ENCODE results near the gene PLD6. TPM values are rescaled to one million over a fixed set of nuclear protein-coding genes. Genes with fewer than 3 reads are reported as not detected.
"Not testable (repeated sequence)": the region's sequence is repeated elsewhere in the genome, so short reads cannot be mapped to it uniquely, and the experiment has no call there.

PLD6 gene
- total RNA-seq, 1 donor from 2014 or later: 6.4 TPM

DNA sequence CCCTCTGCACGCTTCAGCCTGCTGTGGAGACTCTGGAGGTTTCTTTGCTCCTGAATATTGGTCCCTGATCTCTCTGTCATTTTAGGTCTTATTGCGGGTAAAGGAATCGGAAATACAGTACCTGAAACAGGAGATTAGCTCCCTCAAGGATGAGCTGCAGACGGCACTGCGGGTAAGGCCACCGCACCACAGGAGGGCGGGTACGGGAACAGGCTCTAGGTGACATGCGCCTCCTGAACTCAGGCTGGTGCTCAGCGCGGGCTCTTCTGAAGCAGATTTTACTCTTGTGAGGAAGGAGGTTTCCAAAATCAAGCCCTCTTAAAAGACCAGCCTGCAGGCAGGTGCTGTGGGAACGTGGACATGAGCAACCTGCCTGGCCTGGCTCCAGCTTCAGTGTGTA lies 29.8 kb downstream of the PLD6 start:
- no peak for DNase-seq (ENCODE audit: low spot score)

DNA sequence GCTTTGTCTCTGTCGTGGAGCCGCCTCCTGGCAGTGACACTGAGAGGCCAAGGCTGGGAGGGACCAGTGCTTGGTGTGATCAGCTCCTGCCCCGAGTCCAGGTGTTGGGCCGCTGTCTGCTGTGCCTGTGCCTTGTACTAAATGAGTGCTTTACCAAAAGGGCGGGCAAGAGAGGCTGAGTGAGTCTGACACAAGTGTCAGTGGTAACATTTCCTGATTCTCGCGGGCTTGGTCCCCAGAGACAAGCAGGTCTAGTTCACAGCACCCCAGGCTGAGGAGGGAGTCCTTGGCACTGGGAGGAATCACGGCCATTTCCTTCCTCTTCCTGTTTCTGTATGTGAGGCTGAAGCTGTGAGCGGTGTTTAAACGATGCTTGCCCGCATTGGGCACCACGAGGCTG lies 30.2 kb downstream of the PLD6 start:
- no peak for DNase-seq (ENCODE audit: low spot score)

DNA sequence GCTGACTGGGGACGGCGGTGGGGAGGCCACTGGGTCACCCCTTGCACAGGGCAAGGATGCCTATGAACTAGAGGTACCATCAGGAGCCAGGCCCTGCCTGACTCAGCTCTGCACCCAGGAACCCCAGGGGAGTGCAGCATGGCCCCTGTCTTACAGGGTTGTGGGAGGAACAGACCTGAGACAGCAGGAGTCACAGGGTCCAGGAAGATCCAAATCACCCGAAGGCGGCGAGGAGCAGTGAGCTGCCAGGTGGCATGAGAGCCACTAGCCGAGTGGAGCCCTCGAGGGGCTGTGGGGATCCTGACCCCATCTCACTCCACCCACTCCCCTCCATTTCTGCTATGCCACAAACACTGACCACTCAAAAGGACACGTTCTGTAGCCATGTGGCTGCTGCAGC lies 30.8 kb downstream of the PLD6 start:
- DNase-seq (ENCODE audit: low spot score): no peak

DNA sequence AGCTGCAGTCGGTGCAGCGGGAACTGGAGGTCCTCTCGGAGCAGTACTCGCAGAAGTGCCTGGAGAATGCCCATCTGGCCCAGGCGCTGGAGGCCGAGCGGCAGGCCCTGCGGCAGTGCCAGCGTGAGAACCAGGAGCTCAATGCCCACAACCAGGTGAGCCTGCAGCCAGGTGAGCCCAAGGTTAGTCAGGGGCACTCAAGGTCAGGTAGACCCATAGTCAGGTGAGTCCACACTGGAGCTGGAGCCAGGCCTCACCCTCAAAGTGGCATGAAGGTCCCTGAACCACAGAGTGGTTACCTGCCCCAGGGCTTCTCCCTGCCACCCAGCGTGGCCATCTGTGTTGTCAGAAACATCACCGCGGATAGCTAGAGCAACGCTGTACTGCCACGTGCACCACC lies 32.2 kb downstream of the PLD6 start:
- no peak for DNase-seq (ENCODE audit: low spot score)

DNA sequence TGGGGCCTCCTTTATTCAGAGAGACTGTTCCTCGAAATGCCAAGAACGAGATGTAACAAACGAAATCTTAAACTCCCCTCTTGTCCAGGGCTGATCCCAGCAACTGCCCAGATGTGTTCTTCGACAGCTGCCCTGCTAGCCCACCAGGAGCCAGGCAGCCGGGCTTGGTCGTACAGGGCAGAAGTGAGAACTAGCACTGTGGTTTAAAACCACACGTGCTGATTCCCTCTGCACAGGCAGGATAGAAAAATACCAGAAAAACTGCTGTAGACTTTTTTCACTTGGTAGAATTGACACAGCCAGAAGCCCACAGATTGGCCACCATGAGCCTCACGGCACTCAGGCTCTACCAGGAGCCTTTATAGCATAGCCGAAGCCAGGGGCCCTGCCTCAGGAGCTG lies 33.1 kb downstream of the PLD6 start:
- no peak for DNase-seq (ENCODE audit: low spot score)

DNA sequence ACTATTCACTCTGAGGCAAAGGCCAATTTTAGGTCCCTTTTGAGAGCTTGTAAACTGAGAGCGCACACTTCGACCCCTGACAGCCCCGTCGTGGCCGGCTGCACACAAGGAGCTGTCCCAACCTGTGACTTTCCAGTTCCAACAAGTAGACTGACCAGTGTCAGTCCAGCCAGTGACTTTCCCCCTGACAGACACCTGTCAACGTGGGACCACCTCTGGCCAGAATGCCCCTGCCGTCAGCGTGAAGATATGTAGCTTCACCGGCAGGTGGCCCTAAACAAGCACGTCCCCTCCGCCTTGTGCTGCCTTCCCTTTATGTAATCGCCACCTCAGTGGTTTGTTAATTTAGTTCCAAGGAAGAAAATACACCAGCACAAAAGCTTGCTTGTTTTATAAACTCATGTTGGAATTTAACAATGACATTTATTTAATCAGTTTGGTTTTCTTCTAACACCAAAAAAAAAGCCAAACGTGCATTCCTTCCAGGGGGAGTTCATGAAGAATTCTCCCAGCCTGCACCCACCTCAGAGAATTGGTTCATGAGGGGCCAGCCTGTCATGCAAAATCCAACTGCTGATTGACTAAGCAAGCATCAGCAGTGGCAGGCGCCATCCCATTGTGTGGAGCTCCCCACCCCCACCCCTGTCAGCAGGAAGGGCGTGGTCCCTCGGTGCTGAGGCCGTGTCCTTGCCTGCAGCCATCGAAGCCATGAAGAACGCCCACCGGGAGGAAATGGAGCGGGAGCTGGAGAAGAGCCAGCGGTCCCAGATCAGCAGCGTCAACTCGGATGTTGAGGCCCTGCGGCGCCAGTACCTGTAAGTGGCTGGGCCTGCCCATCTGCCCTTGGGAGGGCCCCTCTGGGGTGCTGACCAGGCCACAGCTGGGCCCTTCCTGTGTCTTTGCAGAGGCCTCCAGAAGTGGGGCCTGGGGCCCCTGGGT lies 33.9 kb downstream of the PLD6 start:
- DNase-seq (ENCODE audit: low spot score): no peak

DNA sequence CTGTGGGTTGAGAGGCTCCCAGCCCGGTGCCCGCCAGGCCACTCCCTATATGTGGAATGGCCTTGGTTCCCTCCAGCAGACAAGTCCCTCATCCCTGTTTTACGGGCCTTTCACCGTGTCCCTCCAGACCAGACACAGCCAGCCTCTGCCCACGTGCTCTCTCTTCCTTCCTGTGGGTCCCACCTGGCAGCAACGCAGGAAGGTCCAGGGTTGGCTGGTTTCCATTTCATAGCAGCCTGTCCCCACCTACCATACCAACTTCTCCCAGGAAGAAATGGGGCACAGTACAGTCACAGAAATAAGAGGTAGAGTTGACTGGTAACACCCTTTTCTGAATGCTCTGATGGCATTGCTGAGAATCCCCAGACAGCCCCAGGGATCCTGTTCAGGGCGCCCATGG lies 34.9 kb downstream of the PLD6 start:
- DNase-seq (ENCODE audit: low spot score): no peak

DNA sequence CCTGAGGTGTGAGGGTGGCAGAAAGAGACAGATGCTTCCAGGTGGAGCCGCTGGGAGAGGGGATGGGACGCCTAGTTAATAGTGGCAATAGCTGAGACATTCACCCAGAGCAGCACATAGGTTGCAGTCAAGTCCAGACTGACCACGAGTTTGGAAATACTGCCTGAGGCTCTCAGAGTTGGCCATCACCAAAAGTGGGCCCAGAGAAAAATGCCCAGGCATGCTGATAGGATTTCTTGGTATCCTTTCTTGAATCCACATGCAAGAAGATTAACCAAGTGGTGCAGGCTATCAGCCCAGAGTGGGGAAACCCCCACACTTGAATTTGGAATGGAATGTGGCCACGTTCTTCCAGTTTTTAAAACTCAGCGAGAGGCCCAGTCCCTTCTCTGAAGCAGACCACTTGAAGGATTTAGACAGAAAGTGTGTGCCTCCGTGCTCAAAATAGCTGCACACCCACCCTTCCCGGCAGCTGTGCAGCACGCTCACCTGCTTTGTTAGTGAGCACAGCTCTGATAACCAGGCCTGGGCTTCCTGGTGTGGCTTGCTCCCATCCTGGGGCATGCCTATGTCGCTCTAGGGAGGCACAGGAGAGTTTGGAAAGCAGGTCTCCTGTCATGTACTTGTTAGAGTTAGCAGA lies 35.7 kb downstream of the PLD6 start:
- no peak for DNase-seq (ENCODE audit: low spot score)

DNA sequence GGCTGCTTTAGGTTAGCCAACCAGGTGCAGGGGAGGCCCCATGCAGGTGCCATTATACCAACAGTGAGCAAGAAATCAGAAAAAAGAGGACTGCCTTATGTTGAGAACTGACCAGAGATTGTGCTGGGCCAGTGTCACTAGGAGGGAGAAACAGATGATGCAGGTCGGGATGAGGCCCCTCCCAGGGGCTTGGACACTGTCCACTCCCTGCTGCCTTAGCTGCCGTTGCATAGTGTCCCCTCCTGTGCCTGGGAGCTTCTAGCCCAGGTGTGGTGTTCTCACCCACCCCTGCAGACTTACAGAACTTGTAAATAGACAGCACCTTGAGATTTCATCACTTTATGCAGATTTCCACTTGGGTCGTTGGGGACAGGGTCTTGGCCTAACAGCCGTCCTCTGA lies 36.7 kb downstream of the PLD6 start:
- no peak for DNase-seq (ENCODE audit: low spot score)

DNA sequence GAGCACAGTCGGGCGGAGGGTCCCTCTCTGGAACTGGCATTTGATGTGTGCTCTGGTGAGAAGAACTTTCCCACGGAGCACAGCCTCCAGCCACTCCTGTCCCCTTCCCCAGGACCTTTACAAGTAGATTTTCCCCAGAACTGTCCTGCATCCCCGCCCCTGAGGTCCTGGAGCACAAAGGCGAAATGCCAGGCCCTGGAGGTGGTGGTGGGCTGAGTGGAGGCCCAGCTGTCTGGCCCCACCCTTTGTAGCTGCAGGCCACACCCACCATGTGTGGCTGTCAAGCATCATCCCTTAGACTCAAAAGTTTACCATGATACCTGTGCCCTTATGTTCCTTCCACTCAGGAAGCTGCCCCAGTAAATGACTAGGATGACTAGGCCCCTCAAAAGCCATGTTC lies 37.7 kb downstream of the PLD6 start:
- no peak for DNase-seq (ENCODE audit: low spot score)

DNA sequence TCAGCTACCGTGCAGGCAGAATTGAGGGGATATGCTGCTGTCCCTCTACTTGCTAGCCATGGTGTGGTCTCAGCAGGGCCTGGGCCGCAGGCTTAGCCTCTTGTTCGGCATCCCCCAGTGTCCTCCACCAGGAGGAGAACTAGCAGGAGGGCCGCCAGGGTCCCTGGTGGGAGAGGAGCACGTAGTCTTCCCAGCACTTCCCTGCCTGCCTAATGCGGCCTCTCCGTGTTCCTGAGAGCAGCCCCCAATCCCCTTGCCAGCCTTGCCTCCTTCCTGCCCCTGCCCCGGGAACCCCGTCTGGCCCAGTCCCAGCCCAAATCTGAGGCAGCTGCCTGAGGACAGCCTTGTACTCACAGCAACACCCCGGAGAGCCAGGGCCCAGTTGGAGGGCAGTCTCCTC lies 38.1 kb downstream of the PLD6 start:
- DNase-seq (ENCODE audit: low spot score): no peak

DNA sequence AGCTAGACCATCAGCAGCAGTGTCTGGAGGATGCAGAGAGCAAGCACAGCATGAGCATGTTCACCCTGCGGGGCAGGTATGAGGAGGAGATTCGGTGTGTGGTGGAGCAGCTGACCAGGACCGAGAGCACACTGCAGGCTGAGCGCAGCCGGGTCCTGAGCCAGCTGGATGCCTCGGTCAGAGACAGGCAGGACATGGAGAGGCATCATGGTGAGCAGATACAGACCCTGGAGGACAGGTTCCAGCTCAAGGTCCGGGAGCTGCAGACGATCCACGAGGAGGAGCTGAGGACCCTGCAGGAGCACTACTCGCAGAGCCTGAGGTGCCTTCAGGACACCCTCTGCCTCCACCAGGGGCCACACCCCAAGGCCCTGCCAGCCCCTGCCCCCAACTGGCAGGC lies 38.8 kb downstream of the PLD6 start:
- DNase-seq (ENCODE audit: low spot score): no peak

DNA sequence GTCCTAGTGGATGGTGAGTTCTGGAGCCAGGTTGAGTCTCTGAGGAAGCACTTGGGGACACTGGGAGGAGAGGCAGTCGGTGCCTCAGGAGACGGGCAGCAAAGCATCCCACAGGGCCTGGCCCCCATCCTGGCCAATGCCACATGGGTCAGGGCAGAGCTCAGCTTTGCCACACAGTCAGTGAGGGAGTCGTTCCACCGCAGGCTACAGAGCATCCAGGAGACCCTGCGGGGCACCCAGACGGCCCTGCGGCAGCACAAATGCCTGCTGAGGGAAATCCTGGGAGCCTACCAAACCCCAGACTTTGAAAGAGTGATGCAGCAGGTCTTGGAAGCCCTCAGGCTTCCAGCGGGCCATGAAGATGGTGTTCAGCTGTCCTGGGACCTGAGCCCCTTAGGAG lies 39.7 kb downstream of the PLD6 start:
- no peak for DNase-seq (ENCODE audit: low spot score)

DNA sequence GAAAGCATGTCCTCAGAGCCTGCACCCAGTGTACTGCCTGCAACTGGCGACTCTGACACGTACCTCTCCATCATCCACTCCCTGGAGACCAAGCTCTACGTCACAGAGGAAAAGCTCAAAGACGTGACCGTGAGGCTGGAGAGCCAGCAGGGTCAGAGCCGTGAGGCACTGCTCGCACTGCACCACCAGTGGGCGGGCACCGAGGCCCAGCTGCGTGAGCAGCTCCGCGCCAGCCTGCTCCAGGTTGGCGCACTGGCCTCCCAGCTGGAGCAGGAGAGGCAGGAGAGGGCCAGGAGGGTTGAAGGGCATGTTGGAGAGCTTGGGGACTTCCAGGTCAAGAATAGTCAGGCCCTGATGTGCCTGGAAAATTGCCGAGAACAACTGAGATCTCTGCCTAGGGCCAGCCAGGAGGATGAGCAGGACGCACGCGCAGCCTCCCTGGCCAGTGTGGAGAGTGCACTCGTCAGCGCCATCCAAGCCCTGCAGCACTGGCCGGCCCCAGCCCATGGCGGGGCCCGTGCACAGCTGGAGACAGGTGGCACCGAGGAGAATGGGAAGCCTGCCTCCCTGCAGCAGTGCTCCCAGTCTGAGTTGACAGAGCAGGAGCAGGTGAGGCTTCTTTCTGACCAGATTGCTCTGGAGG lies 40.3 kb downstream of the PLD6 start:
- no peak for DNase-seq (ENCODE audit: low spot score)

DNA sequence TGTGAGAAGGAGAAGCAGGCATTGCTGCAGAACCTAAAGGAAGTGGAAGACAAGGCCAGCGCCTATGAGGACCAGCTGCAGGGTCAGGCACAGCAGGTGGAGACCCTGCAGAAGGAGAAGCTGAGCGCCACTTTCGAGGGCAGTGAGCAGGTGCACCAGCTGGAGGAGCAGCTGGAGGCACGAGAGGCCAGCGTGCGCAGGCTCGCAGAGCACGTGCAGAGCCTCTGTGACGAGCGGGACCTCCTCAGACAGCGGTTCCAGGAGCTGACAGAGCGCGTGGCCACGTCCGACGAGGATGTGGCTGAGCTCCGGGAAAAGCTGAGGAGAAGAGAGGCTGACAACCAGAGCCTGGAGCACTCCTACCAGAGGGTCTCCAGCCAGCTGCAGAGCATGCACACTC lies 41.5 kb downstream of the PLD6 start:
- DNase-seq (ENCODE audit: low spot score): no peak

DNA sequence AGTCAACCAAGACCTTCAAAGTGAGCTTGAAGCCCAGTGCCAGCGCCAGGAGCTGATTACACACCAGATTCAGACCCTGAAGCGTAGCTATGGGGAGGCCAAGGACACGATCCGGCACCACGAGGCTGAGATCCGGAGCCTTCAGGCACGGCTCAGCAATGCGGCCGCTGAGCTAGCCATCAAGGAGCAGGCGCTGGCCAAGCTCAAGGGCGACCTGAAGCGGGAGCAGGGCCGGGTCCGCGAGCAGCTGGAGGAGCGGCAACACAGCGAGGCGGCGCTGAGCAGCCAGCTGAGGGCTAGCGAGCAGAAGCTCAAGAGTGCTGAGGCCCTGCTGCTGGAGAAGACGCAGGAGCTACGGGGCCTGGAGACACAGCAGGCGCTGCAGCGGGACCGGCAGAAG lies 42.0 kb downstream of the PLD6 start:
- DNase-seq (ENCODE audit: low spot score): no peak

DNA sequence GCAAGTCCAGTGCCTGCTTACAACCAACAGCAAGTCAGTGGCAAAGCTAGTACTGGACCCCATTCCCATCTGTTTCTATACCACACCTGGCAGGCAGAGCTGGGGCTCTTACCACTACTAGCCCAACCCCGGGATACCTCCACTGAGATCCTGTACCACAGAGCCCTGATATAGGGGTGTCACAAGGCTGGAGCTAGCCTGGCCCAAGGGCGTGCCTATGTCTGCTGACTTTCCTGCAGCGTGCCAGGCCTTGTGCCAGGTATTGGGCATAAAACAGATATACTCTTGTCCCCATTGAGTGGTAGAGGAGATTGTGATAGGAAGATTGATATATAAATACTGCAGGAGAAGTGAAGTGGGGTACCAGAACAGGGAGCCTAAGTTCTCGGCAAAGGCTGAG lies 44.4 kb downstream of the PLD6 start:
- DNase-seq (ENCODE audit: low spot score): no peak

DNA sequence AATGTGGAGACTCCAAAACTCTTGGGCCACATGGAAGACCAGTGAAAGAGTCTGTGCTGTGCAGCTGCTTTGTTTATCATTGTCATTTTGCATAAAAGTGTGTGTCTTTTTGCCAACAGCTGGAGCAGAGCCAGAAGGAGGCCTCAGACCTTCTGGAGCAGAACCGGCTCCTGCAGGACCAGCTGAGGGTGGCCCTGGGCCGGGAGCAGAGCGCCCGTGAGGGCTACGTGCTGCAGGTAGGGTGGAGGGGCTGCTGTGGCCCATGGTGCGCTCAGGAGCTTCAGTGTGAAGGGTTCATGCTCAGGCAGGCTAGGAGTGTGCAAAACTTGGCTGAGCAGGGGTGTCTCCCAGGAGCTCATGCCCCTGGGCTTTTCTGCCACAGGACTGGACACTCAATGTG lies 45.0 kb downstream of the PLD6 start:
- no peak for DNase-seq (ENCODE audit: low spot score)

DNA sequence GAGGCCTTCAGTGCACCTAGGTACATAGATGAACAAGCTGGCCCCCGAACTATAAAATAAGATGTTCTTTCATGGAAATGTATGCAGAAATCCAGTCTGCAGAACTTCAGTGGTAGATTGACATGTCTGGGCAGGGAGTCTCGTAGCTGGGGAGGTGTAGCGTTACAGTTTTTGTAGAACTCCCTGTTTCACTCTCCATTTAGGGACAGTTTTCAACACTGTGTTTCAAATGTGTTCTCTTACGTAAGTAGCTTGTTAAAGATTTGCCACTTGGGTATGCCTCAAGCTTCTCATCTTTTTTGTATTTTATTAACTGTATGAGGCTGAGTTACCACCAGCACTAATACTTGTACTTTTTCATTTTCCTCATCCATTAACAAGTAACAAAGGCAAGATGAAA lies 46.6 kb downstream of the PLD6 start:
- no peak for DNase-seq (ENCODE audit: low spot score)

DNA sequence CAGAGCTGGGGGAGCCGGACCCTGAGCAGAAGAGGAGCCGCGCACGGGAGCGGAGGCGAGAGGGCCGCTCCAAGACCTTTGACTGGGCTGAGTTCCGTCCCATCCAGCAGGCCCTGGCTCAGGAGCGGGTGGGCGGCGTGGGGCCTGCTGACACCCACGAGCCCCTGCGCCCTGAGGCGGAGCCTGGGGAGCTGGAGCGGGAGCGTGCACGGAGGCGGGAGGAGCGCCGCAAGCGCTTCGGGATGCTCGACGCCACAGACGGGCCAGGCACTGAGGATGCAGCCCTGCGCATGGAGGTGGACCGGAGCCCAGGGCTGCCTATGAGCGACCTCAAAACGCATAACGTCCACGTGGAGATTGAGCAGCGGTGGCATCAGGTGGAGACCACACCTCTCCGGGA lies 47.6 kb downstream of the PLD6 start:
- DNase-seq (ENCODE audit: low spot score): not testable (repeated sequence)

DNA sequence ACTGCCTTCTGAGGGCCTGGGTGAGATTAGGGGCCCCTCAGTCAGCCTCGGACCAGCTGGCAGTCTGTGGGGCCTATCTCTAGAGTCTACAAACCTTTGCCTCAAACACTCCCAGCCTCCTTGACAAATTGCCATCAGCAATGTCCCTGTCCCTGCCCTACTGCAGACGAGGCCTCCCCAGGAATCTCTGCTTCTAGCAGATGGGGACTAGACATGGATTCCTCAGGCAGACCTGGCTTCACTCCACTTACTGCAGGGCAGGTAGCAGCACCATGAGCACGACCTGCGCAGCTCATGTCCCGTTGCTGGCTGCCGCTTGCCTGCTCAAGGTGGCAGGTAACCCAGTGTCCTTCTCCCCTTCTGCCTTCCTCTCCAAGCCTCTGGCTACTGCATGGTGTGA lies 49.1 kb downstream of the PLD6 start:
- DNase-seq (ENCODE audit: low spot score): no peak

DNA sequence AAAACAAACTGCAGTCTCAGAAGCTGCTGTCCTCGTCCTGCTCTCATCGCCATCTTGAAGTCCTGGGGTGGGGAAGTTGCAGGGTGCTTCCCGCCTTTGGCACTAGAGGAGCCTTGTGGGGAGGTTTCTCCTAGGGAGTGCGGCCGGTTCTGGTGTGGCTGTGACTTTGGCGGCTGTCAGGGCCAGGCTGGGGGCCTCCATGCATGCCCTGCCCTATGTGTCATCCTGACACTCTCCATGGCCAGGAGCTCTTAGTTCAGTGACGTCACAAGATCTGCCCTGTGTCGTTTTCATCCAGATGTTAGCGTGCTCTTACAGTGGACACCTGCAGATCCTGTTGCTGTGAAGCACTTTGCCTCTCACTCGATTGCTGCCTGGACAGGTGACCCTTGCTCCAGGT lies 49.6 kb downstream of the PLD6 start:
- no peak for DNase-seq (ENCODE audit: low spot score)

DNA sequence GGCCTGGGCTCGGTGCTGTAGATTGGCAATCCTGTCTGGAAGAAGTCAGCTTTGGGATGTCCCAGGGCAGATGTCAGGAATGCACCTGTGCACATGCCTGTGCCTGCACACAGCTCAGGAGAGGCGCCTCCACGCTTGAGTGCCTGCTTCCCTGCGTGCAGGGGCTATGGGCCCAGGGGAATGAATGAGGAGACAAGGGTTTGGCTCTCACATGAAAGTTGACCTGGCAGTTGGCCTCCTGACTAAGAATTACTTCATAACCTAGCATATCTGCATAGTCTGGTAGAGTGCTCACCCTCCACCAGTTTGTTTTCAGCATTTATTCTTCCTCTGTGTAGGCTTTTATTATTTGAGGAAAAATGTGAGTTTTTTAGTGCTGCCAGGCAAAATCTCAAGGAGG lies 50.0 kb downstream of the PLD6 start:
- no peak for DNase-seq (ENCODE audit: low spot score)
